Hematopoietic multipotent progenitor cell treated with erythropoietin and hydrocortisone succinate and interleukin-3 and kit ligand, for 4 days (in vitro differentiated cells): ENCODE results near the gene RRAGD.
A peak's percentile ranks its signal among the peaks of the same experiment; 100 is the strongest.

ENCODE experiments used
- DNase-seq: peaks from one replicate; pipeline ENCODE4 v3.0.0-alpha.2; 2015

The RRAGD gene

GRCh38 chr6:89371849-89372505 is 40.1 kb downstream of the RRAGD start:
- peak; percentile 91 for DNase-seq

- DNase-seq: no peak
These were observed 43.1 kb downstream of the RRAGD start for GRCh38 chr6:89368999-89369398.

GRCh38 chr6:89368107-89368506 is 44.0 kb downstream of the RRAGD start:
- peak; percentile 81 for DNase-seq

- no peak for DNase-seq
These were observed 47.5 kb downstream of the RRAGD start for GRCh38 chr6:89364586-89364985.

- DNase-seq: no peak
These were observed 50.9 kb downstream of the RRAGD start for GRCh38 chr6:89361171-89361570.

GRCh38 chr6:89360415-89360999 is 51.6 kb downstream of the RRAGD start:
- DNase-seq: no peak

GRCh38 chr6:89359561-89359960 is 52.5 kb downstream of the RRAGD start:
- no peak for DNase-seq

- peak; percentile 62 for DNase-seq
These were observed 54.7 kb downstream of the RRAGD start for GRCh38 chr6:89357390-89357789.

GRCh38 chr6:89356642-89357170 is 55.4 kb downstream of the RRAGD start:
- no peak for DNase-seq

- DNase-seq: no peak
These were observed 56.4 kb downstream of the RRAGD start for GRCh38 chr6:89355511-89356194.

- no peak for DNase-seq
These were observed 58.2 kb downstream of the RRAGD start for GRCh38 chr6:89353702-89354392.

GRCh38 chr6:89353118-89353556 is 58.9 kb downstream of the RRAGD start:
- DNase-seq: no peak

GRCh38 chr6:89352278-89353117 is 59.6 kb downstream of the RRAGD start, which contains the start of gene UBE2J1:
TSS of gene UBE2J1 (minus strand) at chr6:89352722. CDS start at chr6:89352569, 153 bp downstream.
- peak; percentile 95 for DNase-seq

GRCh38 chr6:89351671-89352277 is 60.3 kb downstream of the RRAGD start:
- DNase-seq: no peak

GRCh38 chr6:89350281-89350966 is 61.6 kb downstream of the RRAGD start:
- peak; percentile 69 for DNase-seq

- DNase-seq: no peak
These were observed 63.7 kb downstream of the RRAGD start for GRCh38 chr6:89348372-89348771.

- DNase-seq: no peak
These were observed 64.2 kb downstream of the RRAGD start for GRCh38 chr6:89347825-89348224.

- no peak for DNase-seq
These were observed 65.6 kb downstream of the RRAGD start for GRCh38 chr6:89346433-89346832.

- DNase-seq: no peak
These were observed 72.5 kb downstream of the RRAGD start for GRCh38 chr6:89339565-89339964.

- DNase-seq: no peak
These were observed 76.9 kb downstream of the RRAGD start for GRCh38 chr6:89335164-89335563.

GRCh38 chr6:89330910-89331309 is 81.2 kb downstream of the RRAGD start:
- no peak for DNase-seq
